HCT116 (cell line): ENCODE results near the gene GIT2. TPM values are rescaled to one million over a fixed set of nuclear protein-coding genes. Genes with fewer than 3 reads are reported as not detected.

Experiments
- ATAC-seq: fragments of 200-7000 bp; cut with Tn5 transposase; 2 replicates; pipeline ENCODE4 v1.9.1; 2020; ENCODE audit warnings: mild to moderate bottlenecking, moderate library complexity
- BruUV-seq: library from RNA; stranded (reverse); fragments of 400-500 nt; replicated peaks from 2 replicates; lab custom pipeline; 2021; lab: Mats Ljungman, UMichigan
- CTCF ChIA-PET: fragments of 300-600 bp; sonication (Branson Sonifier 250); formaldehyde crosslinking; loops from one replicate; lab custom pipeline; 2021; ENCODE audit warnings: antibody characterized with exemption; lab: Charles Lee
- POLR2A ChIA-PET: fragments of 300-600, 350-600 bp; sonication (Branson Sonifier 250); formaldehyde crosslinking; loops from one replicate; lab custom pipeline; 2021; ENCODE audit warnings: antibody characterized with exemption; lab: Charles Lee
- RAD21 ChIA-PET, 2 experiments: fragments of 300-600 bp; sonication (Branson Sonifier 250); formaldehyde crosslinking; loops; one replicate each; lab custom pipeline; 2023; ENCODE audit warnings: low total read pairs in 2 of 2; ENCODE audit not compliant: uncharacterized antibody in 2 of 2, unreplicated experiment in 2 of 2, low non-redundant PET in 1 of 2; lab: Charles Lee
- DNase-seq: peaks from one replicate; pipeline ENCODE4 v3.0.0-alpha.2; 2010; ENCODE audit warnings: low read depth, low spot score
- H2AFZ ChIP-seq: fragments of 200-600 bp; shearing (Covaris generic), sonication (generic); 2 replicates; pipeline ENCODE4 v1.6.1; 2017; ENCODE audit warnings: low read depth, mixed run types, mixed read lengths, antibody characterized with exemption, low read length; ENCODE audit not compliant: poor library complexity, severe bottlenecking
- H3K27ac ChIP-seq: 2 replicates; pipeline ENCODE4 v1.5.1; 2012; ENCODE audit warnings: low read depth, low read length
- H3K27me3 ChIP-seq: fragments of 200-600 bp; sonication (generic); 2 replicates; pipeline ENCODE4 v1.6.1; 2016; ENCODE audit warnings: mixed run types, low read length, mixed read lengths; ENCODE audit not compliant: insufficient read depth
- H3K36me3 ChIP-seq, 2 experiments: fragments of 200-500 bp in 1 of 2; fragments of 200-600 bp in 1 of 2; sonication (Bioruptor generic) in 1 of 2; sonication (generic) in 1 of 2; 2 replicates each; pipeline versions ENCODE4 v1.5.1 to v1.6.1; 2014 to 2016; ENCODE audit warnings: low read length in 2 of 2, inconsistent platforms in 1 of 2, mixed read lengths in 1 of 2, mixed run types in 1 of 2; ENCODE audit not compliant: insufficient read depth in 2 of 2, control insufficient read depth in 1 of 2
- H3K4me1 ChIP-seq, 2 experiments: fragments of 200-600 bp in 1 of 2; sonication (generic) in 1 of 2; 2 replicates each; pipeline versions ENCODE4 v1.5.1 to v1.6.1; 2012 to 2017; ENCODE audit warnings: low read length in 2 of 2, inconsistent platforms in 1 of 2, mild to moderate bottlenecking in 1 of 2, mixed read lengths in 1 of 2, mixed run types in 1 of 2, moderate library complexity in 1 of 2; ENCODE audit not compliant: insufficient read depth in 2 of 2, control insufficient read depth in 1 of 2
- H3K4me2 ChIP-seq: fragments of 200-600 bp; sonication (generic); 2 replicates; pipeline ENCODE4 v1.6.1; 2017; ENCODE audit warnings: mixed run types, low read length, mixed read lengths
- H3K4me3 ChIP-seq, 2 experiments: fragments of 200-600 bp in 1 of 2; sonication (generic) in 1 of 2; replicated peaks in 1 of 2; 2 replicates each; pipeline ENCODE4 v1.5.1; 2011 to 2016; ENCODE audit warnings: low read length in 2 of 2, control low read depth in 1 of 2, low read depth in 1 of 2, mild to moderate bottlenecking in 1 of 2, mixed read lengths in 1 of 2, mixed run types in 1 of 2
- H3K79me2 ChIP-seq: fragments of 200-600 bp; sonication (generic); 2 replicates; pipeline ENCODE4 v1.6.1; 2017; ENCODE audit warnings: mild to moderate bottlenecking, mixed run types, low read length, moderate library complexity, mixed read lengths; ENCODE audit not compliant: insufficient read depth
- H3K9ac ChIP-seq: fragments of 200-600 bp; sonication (generic); 2 replicates; pipeline ENCODE4 v1.6.1; 2016; ENCODE audit warnings: low read length, mixed read lengths
- H3K9me2 ChIP-seq: fragments of 200-600 bp; sonication (generic), shearing (Covaris generic); 2 replicates; pipeline ENCODE4 v1.6.1; 2017; ENCODE audit warnings: mixed run types, mild to moderate bottlenecking, moderate library complexity; ENCODE audit not compliant: insufficient read depth
- H3K9me3 ChIP-seq, 2 experiments: fragments of 200-500 bp in 1 of 2; fragments of 200-600 bp in 1 of 2; sonication (Bioruptor generic) in 1 of 2; sonication (generic) in 1 of 2; 2 replicates each; pipeline ENCODE4 v1.6.1; 2014 to 2017; ENCODE audit warnings: low read length in 2 of 2, mixed read lengths in 2 of 2, inconsistent platforms in 1 of 2, low read depth in 1 of 2, mild to moderate bottlenecking in 1 of 2, mixed run types in 1 of 2, moderate library complexity in 1 of 2; ENCODE audit not compliant: control insufficient read depth in 1 of 2, insufficient read depth in 1 of 2
- H4K20me1 ChIP-seq: fragments of 200-600 bp; sonication (generic), shearing (Covaris generic); 2 replicates; pipeline ENCODE4 v1.6.1; 2017; ENCODE audit warnings: mixed run types, mild to moderate bottlenecking, moderate library complexity; ENCODE audit not compliant: insufficient read depth
- CTCF ChIP-seq, 3 experiments: fragments of 200-600 bp in 1 of 3; sonication (generic) in 1 of 3; IDR thresholded peaks in 2 of 3; conservative IDR thresholded peaks in 1 of 3; 2 replicates each; pipeline ENCODE4 v1.5.1; 2012 to 2017; ENCODE audit warnings: low read depth in 2 of 3, low read length in 2 of 3, antibody characterized with exemption in 1 of 3, borderline replicate concordance in 1 of 3, control low read depth in 1 of 3, mild to moderate bottlenecking in 1 of 3, mixed read lengths in 1 of 3, mixed run types in 1 of 3, moderate library complexity in 1 of 3; ENCODE audit not compliant: insufficient read depth in 1 of 3
- JUND ChIP-seq: IDR thresholded peaks from 2 replicates; pipeline ENCODE4 v1.6.1; 2012
- POLR2A ChIP-seq: IDR thresholded peaks from 2 replicates; pipeline ENCODE4 v1.7.0; 2011; ENCODE audit warnings: borderline replicate concordance; ENCODE audit not compliant: insufficient read depth, insufficient read length; ENCODE audit errors: extremely low read depth
- RAD21 ChIP-seq: IDR thresholded peaks from 2 replicates; pipeline ENCODE4 v1.6.1; 2012; ENCODE audit warnings: low read depth, mild to moderate bottlenecking
- SP1 ChIP-seq: IDR thresholded peaks from 2 replicates; pipeline ENCODE4 v1.6.1; 2012; ENCODE audit warnings: low read depth
- SRF ChIP-seq: IDR thresholded peaks from 2 replicates; pipeline ENCODE4 v1.6.1; 2012; ENCODE audit warnings: low read depth
- TCF7L2 ChIP-seq: IDR thresholded peaks from 2 replicates; pipeline ENCODE4 v1.7.0; 2011; ENCODE audit warnings: borderline replicate concordance, inconsistent platforms; ENCODE audit not compliant: insufficient read depth, insufficient read length; ENCODE audit errors: extremely low read depth
- ZBTB33 ChIP-seq: IDR thresholded peaks from 2 replicates; pipeline ENCODE4 v1.6.1; 2011; ENCODE audit warnings: mild to moderate bottlenecking, low read length, moderate library complexity; ENCODE audit not compliant: insufficient replicate concordance; ENCODE audit errors: extremely low read depth
- intact Hi-C: fragments of 100-400 bp; cut with micrococcal nuclease; formaldehyde crosslinking; loops from 2 replicates; pipeline ENCODE4 v1.10.0; 2022
- total RNA-seq: library from RNA; stranded (reverse); gene quantifications from one replicate; pipeline ENCODE4 v1.2.1, GENCODE V29; 2021; ENCODE audit not compliant: unreplicated experiment
- TF ChIP-seq, protein P1 (sequence below): IDR thresholded peaks from 2 replicates; pipeline ENCODE4 v1.6.1; 2012
- TF ChIP-seq, protein P2 (sequence below): IDR thresholded peaks from 2 replicates; pipeline ENCODE4 v1.6.1; 2012; ENCODE audit warnings: low read depth

GIT2 gene
- total RNA-seq, 1 experiment from 2014 or later = 21.5 TPM

DNA sequence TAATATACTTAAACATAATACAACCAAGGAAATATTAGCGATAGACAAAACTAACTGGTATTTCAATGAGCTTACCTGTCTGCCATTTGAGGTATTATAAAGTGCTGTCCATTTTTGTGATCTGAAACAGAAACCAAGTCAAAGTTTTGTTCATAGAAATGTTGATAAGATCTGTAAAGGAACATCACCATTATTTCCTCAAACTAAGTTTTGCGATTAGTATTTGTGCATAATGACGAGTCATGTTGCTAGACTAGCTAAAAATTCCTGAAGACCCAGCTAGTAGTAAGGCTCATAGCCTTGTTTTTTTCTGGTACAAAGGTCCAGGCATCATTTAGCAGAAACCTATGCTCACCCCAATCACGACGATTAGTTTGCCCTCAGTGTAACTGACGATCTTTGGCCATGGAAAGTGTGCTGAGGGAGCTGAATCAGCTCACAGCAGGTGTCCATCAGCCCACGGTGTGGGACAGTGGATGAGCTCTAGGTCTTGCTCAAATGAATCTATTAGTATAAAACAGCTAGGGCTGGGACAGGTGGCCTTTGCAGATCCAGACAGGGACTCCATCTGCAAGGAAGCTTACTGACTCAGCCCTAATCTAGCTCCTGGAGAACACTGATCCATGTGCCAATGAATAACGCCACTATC is 28.7 kb downstream of the GIT2 start:
- CTCF ChIA-PET = no interaction called here
- Histone ChIP-seq H3K36me3 (peaks cover 0 to 9% of the 10 kb centered on the region in 2 experiments; a peak in 2 of 4 replicates), H3K4me1 (peaks cover 3 to 20% of the 10 kb centered on the region in 2 experiments; a peak in 3 of 4 replicates), H2AFZ (no peak overlapping the region), H3K27me3 (no peaks in the 10 kb centered on the region), H3K4me3 (no peak overlapping the region), H3K27ac (peak overlapping the region; percentile 8; the same call in 1 of the 2 replicates), H3K79me2 (no peaks in the 10 kb centered on the region), H3K9me2 (no peaks in the 10 kb centered on the region), H3K9ac (no peak overlapping the region), H4K20me1 (no peaks in the 10 kb centered on the region), H3K9me3 (no peaks in the 10 kb centered on the region), H3K4me2 (no peak overlapping the region)
- intact Hi-C loops = no loop called here
- POLR2A ChIA-PET = no interaction called here
- RAD21 ChIA-PET = no interaction called here
- no TSS peak for BruUV-seq
- ATAC-seq (0 out of 2 replicates have a peak, but pooled peaks have one; percentile 20), DNase-seq (no peak)
- TF ChIP-seq CTCF (IDR thresholded peaks at IDR 0.05 in 2 of 3, conservative IDR thresholded peaks at IDR 0.05 in 1 of 3; ENCODE audit: borderline replicate concordance in 1 of 3, insufficient read depth in 1 of 3, low read depth in 2 of 3, low read length in 2 of 3) (no peak), SRF (no peak), RAD21 (no peak)

- Histone ChIP-seq H3K27me3 (no peaks in the 10 kb centered on the region), H3K9me3 (no peaks in the 10 kb centered on the region), H3K9me2 (no peaks in the 10 kb centered on the region), H4K20me1 (no peaks in the 10 kb centered on the region), H3K9ac (no peak overlapping the region), H3K36me3 (peaks cover under 1 to 9% of the 10 kb centered on the region in 2 experiments; a peak in 2 of 4 replicates), H2AFZ (no peak overlapping the region), H3K4me1 (peaks cover 3 to 23% of the 10 kb centered on the region in 2 experiments; a peak in 3 of 4 replicates), H3K79me2 (no peaks in the 10 kb centered on the region), H3K27ac (no peak overlapping the region), H3K4me2 (no peak overlapping the region), H3K4me3 (no peak overlapping the region)
- no TSS peak for BruUV-seq
- ATAC-seq = no peak
- CTCF ChIA-PET = no interaction called here
- RAD21 ChIA-PET = no interaction called here
- POLR2A ChIA-PET = no interaction called here
- DNase-seq = no peak
- intact Hi-C loops = no loop called here
- TF ChIP-seq SP1 (no peak), TCF7L2 (no peak), ZBTB33 (no peak), JUND (no peak), POLR2A (no peak), RAD21 (no peak)
- TF ChIP-seq, protein P1, sequence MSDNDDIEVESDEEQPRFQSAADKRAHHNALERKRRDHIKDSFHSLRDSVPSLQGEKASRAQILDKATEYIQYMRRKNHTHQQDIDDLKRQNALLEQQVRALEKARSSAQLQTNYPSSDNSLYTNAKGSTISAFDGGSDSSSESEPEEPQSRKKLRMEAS = no peak
- TF ChIP-seq, protein P2, sequence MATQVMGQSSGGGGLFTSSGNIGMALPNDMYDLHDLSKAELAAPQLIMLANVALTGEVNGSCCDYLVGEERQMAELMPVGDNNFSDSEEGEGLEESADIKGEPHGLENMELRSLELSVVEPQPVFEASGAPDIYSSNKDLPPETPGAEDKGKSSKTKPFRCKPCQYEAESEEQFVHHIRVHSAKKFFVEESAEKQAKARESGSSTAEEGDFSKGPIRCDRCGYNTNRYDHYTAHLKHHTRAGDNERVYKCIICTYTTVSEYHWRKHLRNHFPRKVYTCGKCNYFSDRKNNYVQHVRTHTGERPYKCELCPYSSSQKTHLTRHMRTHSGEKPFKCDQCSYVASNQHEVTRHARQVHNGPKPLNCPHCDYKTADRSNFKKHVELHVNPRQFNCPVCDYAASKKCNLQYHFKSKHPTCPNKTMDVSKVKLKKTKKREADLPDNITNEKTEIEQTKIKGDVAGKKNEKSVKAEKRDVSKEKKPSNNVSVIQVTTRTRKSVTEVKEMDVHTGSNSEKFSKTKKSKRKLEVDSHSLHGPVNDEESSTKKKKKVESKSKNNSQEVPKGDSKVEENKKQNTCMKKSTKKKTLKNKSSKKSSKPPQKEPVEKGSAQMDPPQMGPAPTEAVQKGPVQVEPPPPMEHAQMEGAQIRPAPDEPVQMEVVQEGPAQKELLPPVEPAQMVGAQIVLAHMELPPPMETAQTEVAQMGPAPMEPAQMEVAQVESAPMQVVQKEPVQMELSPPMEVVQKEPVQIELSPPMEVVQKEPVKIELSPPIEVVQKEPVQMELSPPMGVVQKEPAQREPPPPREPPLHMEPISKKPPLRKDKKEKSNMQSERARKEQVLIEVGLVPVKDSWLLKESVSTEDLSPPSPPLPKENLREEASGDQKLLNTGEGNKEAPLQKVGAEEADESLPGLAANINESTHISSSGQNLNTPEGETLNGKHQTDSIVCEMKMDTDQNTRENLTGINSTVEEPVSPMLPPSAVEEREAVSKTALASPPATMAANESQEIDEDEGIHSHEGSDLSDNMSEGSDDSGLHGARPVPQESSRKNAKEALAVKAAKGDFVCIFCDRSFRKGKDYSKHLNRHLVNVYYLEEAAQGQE = no peak
Observed at GRCh38 chr12:109966546-109966945, 29.6 kb downstream of the GIT2 start.
